ENCODE measurements around the gene DHX30.

The DHX30 gene

DNA sequence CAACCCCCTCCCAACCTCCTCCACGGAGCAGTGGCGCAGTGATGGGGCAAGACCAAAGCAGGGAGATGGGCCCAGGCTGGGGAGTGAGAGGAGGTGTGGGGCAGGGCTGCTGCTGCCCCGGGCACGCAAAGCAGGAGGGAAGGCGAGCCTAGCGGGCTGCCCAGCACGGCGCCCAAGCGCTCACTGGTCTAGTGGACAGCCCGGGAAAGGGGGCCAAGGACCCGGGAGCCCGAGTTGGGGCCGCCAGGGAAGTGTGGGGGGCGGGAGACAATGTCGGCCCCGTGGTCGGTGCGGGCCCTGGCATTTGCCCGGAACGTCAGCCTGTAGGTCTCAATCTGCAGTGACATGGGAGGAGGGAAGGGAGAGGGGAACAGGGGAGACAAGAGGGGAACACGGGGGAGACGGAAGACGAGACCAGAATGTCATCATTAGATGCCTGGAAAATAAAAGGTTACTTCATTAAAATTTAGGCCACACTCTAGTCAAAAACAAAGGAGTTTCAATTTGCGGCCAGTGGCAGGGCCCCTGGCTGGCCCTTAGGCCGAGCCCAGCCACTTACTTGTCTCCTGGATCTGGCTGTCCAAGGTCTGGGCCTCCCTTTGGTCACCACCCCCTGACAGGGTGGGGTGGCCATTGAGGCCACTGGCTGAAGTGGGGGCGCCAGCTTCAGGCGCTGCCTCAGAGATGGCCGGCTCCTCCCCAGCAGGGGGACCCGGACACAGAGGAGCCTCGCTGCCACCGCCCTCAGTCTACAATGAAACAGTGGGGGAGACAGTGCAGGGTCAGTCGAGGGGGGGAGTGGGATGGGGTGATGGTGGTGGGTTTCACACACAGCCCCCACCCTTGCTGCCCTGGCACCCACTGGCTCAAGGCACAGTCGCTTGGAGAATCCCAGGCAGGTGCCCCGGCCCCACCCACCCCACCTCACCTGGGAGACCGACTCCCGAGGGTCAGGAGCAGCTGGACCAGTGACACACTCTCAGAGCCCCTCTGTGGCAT lies 50.0 kb downstream of the DHX30 start:
- DNase-seq, result no peak

DNA sequence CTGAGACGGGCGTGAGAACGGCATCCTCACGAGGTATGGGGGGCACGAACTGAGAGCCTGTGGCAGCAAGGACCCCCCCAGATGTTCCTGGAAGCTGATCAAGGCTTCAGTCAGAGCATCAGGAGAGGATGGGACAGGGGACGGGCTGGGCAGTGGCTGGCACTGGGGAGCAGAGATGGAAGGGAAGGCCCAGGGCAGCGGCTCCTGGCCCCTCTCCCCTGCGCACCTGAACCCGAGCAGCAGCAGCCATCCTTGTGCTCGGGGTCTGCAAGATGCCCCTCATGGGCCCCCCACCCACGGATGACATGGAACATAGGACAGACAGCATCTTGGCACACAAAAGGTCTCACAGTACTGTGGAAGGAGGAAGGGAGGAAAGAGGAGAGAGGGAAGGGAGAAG lies 51.3 kb downstream of the DHX30 start:
- no peak for DNase-seq

DNA sequence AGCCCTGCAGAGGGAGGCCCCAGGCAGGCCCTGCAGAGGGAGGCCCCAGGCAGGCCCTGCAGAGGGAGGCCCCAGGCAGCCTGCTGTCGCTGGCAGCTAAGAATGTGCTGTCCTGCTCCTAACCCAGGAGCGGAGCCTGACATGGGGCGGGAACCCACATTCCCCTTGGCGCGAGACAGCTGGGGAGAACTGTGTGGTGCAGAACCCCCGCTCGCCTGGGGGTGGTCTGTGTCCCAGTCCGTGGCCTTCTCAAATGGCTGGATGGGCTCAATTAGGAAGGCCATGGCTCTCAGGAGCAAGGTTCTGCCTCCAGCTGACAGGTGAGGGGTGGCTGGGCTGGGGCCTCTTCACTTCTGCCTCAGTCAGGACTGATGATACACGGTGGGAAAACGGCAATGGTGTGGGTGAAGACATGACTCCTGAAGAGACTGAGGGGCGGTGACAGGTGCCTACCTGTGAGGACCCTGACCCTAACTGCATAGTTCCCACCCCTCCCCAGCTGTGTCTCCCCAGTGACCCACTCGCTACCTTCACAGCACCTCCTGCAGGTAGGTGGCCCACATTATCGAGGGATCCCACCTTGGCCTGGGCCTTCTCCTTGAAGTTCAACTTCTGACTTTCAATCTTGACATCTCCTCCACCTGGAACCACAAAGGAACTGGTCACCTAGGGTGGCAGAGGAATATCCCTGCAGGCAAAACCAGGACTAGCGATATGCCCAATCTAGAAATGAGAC lies 52.0 kb downstream of the DHX30 start:
- DNase-seq, result no peak

DNA sequence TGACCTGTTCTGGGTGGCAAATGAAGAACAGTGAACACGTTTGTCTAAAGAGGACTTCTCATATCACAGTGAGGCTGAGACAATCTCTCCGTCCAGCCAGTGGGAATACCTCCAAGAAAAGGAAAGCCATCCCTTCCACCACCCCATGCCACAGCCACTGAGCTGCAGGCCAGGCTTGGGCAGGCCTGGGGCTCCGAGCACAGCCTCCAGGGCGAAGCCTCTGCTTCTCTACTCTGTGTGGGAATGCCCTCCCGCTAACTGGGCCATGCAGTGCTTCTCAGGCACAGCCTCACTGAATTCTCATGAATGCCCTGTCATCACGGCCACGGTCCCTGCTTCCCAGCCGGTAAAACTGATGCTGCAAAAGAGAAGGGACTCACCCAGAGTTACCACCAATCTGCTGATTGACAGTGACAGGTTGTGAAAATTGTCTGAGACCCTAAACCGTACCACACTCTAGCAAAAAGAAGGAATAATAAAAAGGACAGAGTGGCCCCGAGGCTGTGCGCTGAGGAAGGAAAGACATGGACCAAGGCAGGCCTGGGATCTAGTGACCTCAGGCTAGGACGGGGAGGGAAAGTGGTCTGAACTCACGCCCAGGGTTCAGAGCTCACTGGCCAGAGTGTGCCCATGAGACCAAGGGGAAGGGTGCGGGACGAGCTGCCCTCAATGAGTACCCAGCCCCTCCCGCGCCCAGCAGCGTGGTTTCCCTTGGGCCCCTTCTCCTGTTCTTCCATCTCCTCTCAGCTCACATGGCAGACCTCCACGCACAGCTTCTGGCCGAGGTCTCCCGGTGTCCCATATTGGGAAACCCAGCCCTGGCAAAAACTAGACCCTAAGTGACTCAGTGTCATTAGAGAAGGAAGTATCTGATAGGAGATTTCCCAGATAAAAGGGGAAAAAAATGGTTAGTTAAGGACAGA lies 52.8 kb downstream of the DHX30 start:
- DNase-seq, result no peak

DNA sequence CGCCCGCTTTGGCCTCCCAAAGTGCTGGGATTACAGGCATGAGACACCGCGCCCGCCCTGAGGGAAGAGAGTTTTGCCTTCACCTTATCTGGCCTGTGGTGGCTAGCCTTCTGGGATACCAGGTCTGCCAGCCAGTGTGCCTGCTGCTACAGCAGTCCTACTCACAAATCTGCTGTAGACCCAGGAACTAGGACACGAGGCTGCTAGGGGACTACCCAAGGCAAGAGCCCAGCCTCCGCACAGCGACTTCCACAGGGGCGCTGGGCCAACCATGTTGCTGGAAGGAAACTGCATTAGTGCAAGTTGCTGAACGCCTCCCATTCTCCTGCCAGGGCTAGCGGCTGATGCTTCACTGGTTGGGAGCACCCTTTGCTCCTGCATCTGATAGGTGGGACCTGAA lies 53.7 kb downstream of the DHX30 start:
- DNase-seq, result no peak

DNA sequence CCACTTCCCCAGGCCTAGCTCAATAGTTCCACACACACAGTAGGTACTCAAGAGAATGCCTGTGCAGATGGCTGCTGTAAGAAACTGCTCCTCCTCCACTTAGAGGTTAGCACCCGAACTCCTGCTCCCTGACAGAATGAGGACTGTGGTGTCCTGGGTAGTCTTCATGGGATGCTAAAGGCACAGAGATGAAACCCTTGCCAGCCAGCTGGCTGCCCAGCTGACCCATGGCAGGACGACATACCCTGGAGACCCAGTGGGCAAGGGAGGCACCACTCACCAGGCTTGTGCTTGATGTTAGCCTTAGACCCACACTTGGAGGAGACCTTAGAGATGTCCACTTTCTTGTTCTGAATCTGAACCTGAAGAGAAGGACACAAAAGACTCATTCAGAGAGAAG lies 54.2 kb downstream of the DHX30 start:
- no peak for DNase-seq

DNA sequence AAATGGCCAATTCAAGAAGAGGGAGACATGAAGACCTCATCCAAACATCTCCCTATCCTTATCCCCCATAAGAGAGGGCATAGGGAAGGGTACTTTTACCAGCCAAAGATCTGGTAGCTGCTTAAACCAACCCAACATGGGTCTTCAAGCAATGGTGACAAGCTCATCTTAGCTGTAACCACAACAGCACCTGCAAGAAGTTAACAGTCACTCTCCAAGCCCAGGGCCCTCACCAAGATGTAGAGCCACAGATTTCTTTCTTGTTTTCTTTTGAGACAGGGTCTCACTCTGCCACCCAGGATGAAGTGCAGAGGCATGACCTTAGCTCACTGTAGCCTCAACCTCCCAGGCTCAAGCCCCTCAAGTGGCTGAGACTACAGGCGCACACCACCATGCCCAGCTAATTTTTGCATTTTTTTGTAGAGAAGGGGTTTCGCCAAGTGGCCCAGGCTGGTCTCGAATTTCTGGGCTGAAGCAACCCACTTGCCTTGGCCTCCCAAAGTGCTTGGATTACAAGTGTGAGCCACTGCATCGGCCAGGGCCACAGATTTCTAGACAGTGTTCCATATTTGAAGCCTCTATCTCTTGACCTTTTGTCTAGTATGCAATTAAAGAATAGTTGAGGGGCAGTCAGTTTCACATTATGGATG lies 57.1 kb downstream of the DHX30 start:
- no peak for DNase-seq

DNA sequence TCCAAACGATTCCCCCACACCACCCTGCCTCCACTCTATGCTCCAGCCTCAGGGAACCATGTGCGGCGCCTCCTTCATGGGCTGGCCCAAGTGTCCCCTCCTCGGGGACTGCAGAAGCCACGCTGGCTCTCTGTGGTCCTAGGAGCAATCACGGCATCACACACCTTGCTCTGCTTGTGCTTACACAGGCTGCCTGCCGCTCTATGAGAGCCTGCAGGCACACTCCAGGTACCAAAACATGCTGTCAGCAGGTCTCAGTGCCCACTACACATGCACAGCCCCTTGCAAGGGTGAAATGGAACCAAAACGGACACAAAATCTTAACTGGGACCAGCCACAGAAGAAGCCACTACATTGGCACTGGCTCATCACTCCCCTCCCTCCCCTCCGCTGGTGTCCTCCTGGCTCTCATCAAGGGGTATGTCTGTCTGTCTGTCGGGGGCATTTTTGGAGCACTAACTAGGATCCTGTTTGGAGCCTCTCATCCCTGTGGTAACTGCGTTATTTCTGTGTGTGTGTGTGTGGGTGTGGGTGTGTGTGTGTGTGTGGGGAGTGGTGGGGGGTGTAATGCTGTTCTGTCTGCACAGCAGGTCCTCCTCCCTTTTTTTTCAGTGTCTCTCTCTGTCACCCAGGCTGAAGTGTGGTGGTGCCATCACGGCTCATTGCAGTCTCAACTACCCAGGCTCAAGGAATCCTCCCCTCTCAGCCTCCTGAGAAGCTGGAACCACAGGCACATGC lies 60.6 kb downstream of the DHX30 start:
- no peak for DNase-seq

DNA sequence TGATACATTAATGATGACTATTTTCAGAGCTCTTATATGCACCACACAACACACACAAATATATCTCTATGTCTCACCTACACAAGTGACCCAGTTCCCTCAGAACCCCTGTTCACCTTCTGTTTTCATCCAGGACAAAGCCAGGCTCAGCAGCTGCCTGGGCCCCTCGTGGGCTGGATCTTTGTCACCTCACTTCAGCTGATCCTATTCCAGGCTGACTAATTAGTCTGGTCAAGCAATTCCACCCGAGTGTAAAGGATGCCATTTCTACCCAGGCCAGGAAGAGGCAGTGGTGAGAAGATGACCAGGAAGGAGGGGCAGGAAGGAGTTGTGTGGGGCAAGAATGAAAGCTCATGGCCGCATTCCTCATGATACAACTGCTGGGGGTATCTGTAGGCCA lies 62.3 kb downstream of the DHX30 start:
- peak; percentile 24 for DNase-seq

DNA sequence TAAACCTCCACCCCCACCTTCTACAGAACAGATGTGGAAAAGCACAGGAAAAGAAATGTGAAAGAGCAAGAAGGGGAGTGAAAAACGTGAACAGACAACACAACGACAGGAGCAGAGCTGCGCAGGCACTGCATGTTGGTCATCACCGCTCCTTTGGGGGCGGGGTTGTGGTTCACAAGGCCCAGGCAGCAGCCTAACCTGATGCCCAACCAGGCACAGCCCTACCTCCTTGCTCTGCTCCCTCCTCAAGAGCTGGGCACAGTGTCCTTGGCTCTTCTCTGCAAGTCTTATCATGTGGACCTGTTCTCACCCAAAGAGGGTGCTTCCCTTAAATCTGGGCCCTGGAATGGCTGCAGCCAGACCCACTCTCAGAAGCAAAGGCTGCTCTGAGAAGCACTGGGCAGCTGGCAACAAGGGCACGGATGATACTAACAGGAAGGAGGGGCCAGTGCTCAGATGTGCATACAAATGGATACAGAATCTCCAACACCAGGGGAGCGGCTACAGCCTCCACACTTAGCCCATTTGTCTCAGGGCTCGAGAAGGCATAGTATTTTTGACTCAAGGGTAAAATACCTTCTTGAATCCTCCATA lies 64.6 kb downstream of the DHX30 start:
- no peak for DNase-seq

DNA sequence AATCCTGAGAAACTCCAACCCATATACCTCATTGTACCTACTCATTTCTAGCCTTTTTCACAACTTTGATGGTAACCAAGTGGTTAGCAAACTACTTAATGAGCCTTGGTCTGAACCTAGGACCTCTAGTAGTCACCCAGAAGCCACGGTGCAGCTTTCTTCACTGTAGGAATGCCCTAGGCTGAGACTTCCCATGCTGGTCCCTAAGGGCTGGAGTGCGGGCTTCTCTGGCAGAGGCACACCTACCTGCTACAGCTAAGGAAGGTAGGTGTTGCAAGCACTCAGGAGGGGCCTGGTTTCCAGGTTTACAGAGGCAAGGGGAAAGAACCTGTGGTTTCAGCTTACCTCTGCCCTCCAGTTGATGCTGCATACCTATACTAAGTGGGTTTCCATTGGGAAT lies 65.4 kb downstream of the DHX30 start:
- DNase-seq, result no peak

DNA sequence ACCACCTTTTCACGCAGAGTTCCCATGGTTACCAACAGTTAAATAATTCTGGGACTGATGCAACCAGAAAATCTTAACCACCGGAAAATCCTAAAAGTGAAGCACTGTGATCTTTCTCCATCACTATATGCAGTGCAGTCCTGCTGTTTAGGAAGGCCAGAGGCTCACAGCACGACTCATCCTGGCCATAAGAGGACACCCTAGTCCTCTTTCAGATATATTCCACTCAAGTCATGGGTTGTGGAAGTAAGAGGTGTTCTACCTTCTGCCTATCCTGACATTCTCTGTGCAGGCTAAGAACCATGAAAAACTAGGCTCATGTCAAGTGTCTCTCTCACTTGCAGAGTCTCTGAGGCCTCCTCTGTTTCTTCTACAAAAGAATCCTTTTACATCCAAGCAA lies 67.2 kb downstream of the DHX30 start:
- no peak for DNase-seq

DNA sequence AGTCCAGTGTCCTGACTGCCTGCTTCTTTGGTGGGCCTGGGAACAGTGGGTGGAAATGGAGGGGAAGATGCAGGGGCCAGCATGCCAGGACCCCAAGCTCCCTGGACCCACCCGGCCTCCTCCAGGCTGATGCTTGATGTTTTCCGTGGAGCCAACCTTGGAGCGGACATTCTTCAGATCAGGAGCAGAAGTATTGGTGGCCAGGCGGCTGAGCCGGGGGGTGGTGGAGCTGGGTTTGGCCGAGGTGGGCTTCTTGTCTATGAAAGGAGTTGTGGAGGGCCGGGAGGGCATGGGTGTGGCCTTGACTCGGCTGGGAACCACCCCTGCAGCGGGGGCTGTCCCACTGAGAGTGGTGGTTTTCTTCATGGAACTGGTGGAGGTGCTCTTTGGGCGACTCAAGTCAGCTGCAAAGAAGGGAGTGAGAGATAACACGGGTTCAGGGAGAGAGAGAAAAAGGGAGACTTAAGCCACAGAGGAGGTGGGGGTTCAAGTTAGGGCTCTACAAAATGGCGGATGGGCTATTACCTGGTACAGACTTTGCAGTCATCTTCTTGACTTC lies 67.8 kb downstream of the DHX30 start:
- DNase-seq, result no peak

DNA sequence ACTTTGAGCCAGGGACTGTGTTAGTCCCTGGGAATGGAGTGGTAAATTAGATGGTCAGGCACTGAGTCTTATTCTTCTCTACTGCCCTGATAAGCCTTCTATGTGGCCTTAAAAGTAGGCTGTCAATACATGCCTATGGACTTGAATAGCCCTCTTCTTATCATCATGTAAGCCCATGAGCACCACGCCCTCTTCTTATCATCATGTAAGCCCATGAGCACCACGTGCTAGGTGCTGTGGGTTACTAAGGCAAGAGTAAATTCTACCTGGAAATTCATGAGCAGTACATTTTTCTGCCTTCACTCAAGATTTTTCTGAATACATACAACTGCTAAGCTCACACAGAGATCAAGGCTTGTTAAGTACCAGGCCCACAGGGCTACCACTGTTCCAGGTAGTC lies 68.5 kb downstream of the DHX30 start:
- no peak for DNase-seq

DNA sequence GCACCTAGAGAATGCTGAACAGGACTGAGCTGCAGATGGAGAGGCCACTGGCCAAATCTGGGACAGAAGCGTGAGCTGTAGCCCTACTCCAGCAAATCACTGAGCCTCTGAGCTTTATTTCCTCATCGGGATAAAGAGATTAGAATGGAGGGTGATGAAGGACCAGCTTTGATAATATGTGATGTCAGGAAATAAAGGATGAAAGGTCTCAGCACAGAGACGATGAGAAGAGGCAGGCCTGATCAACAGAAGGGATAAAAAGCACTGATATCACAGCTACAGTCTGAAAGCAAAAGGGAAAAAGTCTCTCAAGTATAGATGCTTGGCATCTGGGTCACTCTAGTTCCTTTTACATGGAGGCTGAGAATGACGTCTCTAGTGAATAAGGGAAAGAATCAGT lies 70.0 kb downstream of the DHX30 start:
- DNase-seq, result peak; percentile 71

DNA sequence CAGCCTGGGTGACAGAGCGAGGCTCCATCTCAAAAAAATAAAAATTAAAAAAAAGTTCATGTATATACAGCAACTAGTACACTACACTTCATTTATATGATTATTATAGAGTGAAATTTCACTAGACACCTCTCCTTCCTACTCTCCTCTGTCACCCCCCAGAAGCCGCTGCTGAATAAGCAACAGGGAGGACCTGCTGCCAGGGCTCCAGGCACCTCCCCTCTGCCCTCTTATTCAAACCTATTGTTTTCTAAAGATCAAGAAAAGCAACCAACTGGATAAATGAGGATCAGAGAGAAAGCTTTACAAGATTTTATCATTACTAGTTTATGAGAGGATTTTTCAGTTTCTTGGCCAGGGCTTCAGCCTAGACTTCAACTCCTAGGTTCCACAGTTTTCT lies 71.5 kb downstream of the DHX30 start:
- DNase-seq, result no peak

DNA sequence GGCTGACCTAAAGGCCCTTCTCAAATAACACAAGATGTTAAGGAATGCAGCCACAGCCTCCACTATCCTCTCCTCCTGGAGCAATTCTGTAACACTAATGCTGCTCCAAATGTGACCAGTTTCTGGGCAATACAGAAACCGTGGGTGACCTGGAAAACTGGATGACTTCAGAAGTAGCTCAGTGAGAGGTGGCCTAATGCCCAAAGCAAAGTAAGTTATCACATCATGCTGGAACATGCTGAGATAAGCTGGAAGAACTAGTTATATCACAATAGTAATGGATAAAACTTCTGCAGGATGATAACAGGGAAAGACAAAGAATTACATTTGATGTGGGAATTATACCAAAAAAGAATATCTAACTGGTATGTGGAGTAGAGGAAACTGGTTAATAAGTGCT lies 72.0 kb downstream of the DHX30 start:
- DNase-seq, result no peak

DNA sequence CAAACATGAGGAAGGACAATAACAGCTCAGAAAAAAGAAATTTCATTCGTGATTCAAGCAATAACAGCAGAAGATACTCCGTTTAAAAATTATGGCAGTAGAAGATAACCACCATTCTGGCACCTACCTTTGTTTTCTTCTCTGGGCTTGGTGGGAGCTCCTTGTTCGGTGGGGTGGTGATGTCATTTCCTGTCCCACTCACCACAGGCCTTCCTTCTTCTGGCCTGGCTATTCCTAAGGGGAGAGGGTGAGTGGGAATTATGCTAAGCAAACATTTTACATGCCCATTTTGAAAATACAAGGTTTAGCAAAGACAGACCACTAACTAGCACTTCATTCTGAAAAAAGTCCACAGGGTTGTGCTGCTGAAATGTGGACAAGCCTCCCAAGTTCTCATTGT lies 74.4 kb downstream of the DHX30 start:
- DNase-seq, result no peak

DNA sequence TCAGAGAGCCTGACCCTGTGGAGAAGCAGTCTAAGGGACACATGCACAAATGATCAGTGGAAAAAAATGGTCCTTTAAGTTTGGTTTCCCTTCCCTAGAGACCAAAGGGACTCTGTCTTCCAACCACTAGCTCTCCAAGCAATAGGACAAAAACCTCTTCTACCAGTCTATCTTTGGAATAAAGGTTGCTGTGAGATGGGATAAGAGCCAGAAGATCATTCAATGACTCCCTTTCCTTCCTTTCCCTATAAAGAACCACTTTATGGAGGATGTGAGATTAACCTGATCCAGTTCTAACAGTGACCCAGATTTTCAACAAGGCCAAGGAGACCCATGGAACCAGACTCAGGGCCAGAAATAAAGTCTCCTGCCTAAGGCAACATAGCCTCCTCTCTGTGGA lies 74.8 kb downstream of the DHX30 start:
- no peak for DNase-seq

DNA sequence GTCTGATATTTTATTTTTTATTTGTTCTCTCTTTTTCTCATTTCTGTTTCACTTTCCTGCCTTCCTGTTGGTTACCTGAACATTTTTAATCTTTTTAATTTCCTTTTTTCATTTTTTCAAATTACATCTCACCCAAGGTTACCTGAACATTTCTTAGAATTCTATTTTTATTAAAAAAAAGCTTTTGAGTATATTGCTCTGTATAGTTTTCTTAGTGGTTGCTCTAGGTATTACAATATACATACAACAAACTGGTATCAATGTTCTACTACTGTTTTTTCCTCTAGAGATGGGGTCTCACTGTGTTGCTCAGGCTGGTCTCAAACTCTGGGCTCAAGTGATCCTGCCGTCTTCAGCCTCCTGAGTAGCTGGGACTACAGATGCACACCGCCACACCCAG lies 79.4 kb downstream of the DHX30 start:
- no peak for DNase-seq

DNA sequence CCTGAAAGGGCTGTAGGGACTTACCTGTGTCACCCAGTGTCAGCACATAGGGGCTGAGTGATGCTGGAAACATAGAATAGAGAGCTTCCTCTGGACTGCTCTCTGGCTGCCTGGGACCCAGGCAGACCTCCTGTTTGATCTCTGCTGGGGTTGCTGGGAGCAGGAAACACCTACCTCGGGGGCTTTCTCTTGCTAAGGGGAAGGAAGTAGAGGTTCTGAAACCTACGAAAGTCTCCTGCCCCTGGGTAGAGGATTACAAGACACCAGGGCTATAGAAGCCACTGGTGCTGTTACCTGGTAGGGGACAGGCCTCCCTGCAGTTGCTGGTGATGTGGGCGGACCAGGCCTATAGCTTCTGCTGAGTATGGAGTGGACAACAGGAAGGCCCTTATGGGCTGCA lies 81.7 kb downstream of the DHX30 start:
- DNase-seq, result no peak
